HG03025 (cell line): ENCODE measurements around the gene CCDC73.
"Not testable (repeated sequence)": the region's sequence is repeated elsewhere in the genome, so short reads cannot be mapped to it uniquely, and the experiment has no call there.

Experiments used
- ATAC-seq: cut with Tn5 transposase; IDR thresholded peaks from one replicate; pipeline ENCODE4 v1.9.1; 2021; ENCODE audit warnings: mild to moderate bottlenecking, moderate library complexity; ENCODE audit not compliant: unreplicated experiment, low FRiP score

CCDC73 gene

GRCh38 chr11:32602657-32603415 is 191.6 kb downstream of the CCDC73 start:
- no peak for ATAC-seq

GRCh38 chr11:32597921-32598320 is 196.5 kb downstream of the CCDC73 start:
- ATAC-seq = no peak

GRCh38 chr11:32596114-32596513 is 198.3 kb downstream of the CCDC73 start:
- ATAC-seq = not testable (repeated sequence)

DNA sequence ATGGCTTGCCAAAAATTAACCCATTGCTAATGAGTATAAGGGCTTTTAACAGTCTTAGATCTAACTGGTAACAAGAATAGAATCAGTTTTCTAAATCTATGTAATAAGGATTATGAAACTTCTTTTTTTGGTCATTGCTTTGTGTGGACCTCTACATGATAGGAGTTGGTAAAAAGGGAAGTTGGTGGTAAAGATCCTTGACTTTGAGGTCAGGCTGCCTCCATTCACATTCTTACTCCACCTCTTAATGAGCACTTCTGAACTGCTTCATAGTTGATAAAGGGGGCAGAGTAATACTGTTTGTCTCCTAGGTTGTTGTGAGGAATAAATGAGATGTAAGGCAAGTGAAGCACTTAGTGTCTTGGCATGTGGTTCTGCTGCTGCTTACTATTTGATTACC is 200.2 kb downstream of the CCDC73 start:
- no peak for ATAC-seq

- no peak for ATAC-seq
Measured at GRCh38 chr11:32586576-32587190, 207.8 kb downstream of the CCDC73 start.

DNA sequence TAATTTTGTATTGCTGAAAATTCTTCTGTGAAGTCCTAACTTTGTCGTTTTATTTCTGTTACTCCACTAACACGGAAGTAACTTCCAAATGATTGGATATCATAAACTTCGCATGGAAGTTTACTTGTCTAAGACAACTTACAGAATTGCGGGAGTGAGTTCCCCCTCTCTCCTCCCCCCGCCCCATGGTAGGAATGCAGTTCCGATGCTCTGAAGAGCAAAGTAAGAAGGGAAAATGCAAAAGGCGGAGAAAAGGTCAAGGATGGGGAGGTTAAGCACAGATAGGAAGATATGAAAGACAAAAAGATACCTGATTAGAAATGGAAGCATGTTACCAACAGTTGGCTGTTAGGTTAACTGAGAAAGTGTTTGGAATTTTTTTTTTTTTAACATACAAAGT is 209.5 kb downstream of the CCDC73 start:
- ATAC-seq = no peak

- ATAC-seq = peak; percentile 93
Measured at GRCh38 chr11:32583459-32584271, 210.8 kb downstream of the CCDC73 start, which contains the start of gene EIF3M. Gene EIF3M (plus strand): TSS chr11:32583831. CDS start chr11:32583888, 57 bp downstream.

DNA sequence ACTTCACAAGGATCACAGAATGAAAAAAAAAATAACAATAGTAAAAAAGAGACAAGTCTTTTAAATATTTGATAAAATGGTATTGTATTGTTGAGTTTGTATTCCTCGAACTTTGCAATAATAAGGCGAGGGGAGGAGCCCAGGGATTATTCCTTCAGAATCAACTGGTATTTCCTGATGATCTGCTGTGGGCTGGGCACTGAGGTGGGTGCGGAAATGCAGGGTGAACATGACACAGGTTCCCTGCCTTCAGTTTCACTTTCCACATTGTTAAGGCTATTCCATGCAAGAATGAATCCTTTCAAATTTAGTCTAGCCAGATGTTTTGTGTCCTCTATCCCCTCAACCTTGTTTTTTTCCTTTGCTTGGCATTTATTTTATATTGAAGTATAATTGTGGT is 212.9 kb downstream of the CCDC73 start:
- no peak for ATAC-seq

- ATAC-seq = no peak
Measured at GRCh38 chr11:32580967-32581366, 213.5 kb downstream of the CCDC73 start.

DNA sequence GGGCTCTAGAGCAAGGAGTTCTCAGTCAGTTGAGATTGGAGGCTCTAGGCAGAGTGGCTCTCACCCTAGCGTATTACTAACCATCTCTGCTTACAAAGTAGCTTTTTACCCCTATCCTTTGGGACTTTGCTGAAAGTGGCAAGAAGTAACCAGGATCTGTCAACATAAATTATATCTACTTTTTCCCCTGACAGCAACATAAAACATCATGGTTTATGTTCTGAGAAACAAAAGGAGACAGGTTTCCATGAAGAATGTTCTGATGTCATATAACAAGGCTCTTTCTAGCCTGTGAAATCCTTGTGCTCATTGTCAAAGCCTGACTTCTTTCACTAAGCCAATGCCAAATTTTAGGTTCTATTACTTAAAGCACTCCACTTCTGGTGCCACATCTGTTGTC is 218.0 kb downstream of the CCDC73 start:
- no peak for ATAC-seq

- ATAC-seq = no peak
Measured at GRCh38 chr11:32575070-32575469, 219.4 kb downstream of the CCDC73 start.

GRCh38 chr11:32574421-32574820 is 220.0 kb downstream of the CCDC73 start:
- no peak for ATAC-seq

GRCh38 chr11:32573228-32573627 is 221.2 kb downstream of the CCDC73 start:
- no peak for ATAC-seq

DNA sequence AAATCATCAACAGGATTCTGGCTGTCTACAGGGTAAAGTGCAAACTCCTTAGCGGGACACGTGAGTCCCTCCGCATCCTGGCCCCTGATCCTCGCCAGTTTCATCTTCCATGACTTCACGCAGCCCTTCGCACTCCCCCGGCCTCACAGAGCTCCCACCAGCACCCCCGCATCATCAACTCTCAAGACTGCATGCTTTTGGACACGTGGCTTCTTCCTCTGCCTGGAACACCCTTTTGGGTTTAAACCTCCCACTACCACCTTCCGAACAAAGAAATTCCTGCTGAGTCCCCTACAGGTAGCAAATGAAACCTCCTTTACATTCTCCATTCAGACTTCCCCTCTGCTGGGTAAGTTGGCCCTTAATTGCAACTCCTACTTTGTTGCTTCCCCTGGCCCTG is 223.4 kb downstream of the CCDC73 start:
- no peak for ATAC-seq

DNA sequence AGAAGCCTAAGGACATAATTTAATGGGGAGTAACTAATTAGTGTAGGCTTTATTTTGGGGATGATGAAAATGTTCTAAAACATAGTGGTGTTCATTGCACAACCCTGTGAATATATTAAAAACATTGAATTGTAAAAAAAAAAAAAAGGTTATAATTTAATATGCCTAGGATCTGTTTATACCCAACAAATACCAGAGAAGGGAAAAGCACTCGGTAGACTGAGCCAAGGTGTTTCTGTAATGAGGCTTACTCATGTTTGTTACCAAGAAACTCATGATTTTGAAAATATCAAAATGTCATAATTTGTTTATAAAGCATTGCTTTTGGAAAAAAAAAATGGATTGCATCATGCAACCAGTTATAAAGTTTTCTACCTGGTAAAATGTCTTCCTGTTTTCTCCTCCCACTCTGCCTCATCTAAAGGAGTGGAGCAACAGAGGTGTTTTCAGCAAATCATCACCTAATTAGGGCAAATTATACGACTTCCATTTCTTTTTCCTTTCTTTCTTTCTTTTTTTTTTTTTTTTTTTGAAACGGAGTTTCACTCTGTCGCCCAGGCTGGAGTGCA is 225.1 kb downstream of the CCDC73 start:
- ATAC-seq = no peak

GRCh38 chr11:32567154-32567553 is 227.3 kb downstream of the CCDC73 start:
- no peak for ATAC-seq

DNA sequence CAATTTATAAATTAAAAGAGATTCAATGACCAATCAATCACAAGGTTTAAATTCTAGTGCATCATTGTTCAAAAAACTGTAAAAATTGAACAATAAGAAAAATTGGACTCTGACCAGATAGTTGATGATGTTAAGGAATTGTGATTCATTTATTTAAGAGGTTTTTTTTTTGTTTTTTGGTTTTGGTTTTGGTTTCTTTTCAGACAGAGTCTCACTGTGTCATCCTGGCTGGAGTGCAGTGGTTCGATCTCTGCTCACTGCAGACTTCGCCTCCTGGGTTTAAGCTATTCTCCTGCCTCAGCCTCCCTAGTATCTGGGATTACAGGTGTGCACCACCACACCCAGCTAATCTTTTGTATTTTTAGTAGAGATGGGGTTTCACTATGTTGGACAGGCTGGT is 227.9 kb downstream of the CCDC73 start:
- no peak for ATAC-seq

- ATAC-seq = no peak
Measured at GRCh38 chr11:32563600-32563959, 230.9 kb downstream of the CCDC73 start.

DNA sequence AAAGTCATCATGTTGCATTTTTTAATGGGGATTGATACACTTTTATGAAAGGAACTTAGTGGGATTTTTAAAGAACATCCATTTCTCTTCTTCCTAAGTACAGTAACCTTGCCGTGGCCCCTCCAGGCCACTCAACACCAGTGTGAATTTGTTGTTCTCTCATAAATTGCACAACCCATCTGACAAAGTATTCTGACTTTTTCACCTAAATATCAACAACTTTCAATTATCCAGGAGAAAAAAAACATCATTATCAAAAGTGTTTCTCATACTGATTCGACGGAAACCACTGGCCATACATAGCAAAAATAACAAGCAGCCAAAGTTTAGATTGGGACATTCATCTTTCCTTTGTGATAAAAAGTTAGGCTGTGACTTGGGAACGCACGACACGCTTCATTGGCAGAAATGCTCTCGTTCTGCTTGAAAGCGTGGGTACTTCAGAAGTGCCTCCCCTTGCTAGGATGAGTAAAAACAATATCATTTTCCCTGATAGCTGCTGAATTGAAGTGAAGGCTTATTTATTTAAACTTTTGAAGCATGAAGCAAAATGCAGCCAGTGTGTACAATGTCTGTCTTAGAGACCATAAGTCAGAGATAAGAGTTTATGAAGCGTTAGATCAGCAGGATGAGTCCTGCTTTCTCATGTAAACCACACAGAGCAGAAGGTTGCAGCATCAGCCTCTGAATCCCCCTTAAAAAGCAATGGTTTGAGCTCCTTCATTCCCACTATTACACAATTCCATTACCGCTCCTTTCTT is 231.4 kb downstream of the CCDC73 start:
- ATAC-seq = no peak

- no peak for ATAC-seq
Measured at GRCh38 chr11:32561835-32562234, 232.6 kb downstream of the CCDC73 start.
